ENCODE results near the gene PHACTR2.

GRCh38 chr6:143877584-143878271 is 200.0 kb downstream of the PHACTR2 start:
- TF ChIP-seq CTCF (IDR thresholded peaks at IDR 0.05), result no peak
- no peak for TF ChIP-seq POLR2A (IDR thresholded peaks at IDR 0.05)

Measured in thyroid gland (tissue), 4 donors.